Muscle layer of duodenum (tissue), 2 donors: ENCODE data around the gene RHOC.

ENCODE experiments used
- H3K27ac ChIP-seq: one replicate; pipeline ENCODE4 v1.7.0; 2013; ENCODE audit warnings: mild to moderate bottlenecking, low read length
- H3K27me3 ChIP-seq: one replicate; pipeline ENCODE4 v1.7.0; 2013; ENCODE audit warnings: low read depth, mild to moderate bottlenecking, control low read depth, low read length
- H3K36me3 ChIP-seq, 2 donors: one replicate each; pipeline ENCODE4 v1.7.0; 2013; ENCODE audit warnings: low read length in 2 of 2, control low read depth in 1 of 2, mild to moderate bottlenecking in 1 of 2; ENCODE audit not compliant: insufficient read depth in 2 of 2, control insufficient read depth in 1 of 2
- H3K4me1 ChIP-seq, 2 donors: one replicate each; pipeline ENCODE4 v1.7.0; 2013; ENCODE audit warnings: low read length in 2 of 2, mild to moderate bottlenecking in 2 of 2, control low read depth in 1 of 2, moderate library complexity in 1 of 2; ENCODE audit not compliant: insufficient read depth in 2 of 2, control insufficient read depth in 1 of 2
- H3K4me3 ChIP-seq, 2 donors: one replicate each; pipeline ENCODE4 v1.7.0; 2013; ENCODE audit warnings: low read length in 2 of 2, low read depth in 1 of 2, mild to moderate bottlenecking in 1 of 2
- H3K9me3 ChIP-seq, 2 donors: one replicate each; pipeline ENCODE4 v1.7.0; 2013; ENCODE audit warnings: low read length in 2 of 2, control low read depth in 1 of 2, mild to moderate bottlenecking in 1 of 2; ENCODE audit not compliant: control insufficient read depth in 1 of 2
- donor health status: healthy.

Gene RHOC

DNA sequence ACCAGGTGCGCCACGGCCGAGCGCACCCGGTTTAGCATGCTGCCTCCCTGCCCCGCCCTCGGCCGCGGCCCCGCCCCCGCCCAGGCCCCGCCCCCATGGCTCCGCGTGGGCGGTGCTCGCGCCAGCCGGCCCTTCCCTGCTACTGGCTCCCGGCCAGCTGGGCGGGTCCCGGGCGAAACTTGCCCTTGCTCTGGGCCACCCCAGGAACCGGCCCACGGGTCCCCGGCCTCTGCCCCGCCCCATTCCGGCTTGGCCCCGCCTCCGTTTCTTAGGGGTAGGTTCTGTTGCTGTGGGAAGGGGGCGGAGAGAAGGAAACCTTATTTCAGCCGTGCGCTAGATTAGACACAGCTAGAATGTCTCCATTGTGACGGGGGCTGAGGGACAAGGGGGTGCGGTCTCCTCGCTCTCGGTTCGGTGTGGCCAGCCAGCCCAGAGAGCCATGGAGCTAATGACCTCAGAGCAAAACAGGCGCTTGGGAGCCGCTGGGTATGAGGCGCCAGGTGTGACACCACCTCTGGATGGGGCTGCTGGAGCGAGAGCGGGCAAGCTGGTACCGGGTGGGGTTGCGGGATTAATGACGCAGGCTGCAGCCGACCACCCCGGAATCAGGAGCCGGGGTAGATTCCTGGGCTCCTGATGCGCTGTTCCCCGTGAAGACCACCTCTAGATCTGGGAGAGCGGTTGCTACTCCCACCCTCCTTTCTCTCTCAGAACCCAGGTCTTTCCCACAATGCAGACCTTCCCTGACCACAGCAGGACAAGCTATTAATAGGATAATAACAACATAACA is 8.5 kb upstream of the RHOC start, which contains the start of gene PPM1J:
Gene PPM1J (minus strand): TSS at position 69 of the 790 bp plus-strand sequence. CDS start 31 bp downstream, at position 38.
- Histone ChIP-seq H3K4me1 (peaks cover 3 to 31% of the 10 kb centered on the region in 2 donors), H3K4me3 (peak within 1 kb of the TSS; percentile 72 to 79), H3K27ac (no peak within 1 kb of the TSS), H3K36me3 (no peaks in the 10 kb centered on the region), H3K9me3 (no peaks in the 10 kb centered on the region), H3K27me3 (peaks cover 3% of the 10 kb centered on the region)

DNA sequence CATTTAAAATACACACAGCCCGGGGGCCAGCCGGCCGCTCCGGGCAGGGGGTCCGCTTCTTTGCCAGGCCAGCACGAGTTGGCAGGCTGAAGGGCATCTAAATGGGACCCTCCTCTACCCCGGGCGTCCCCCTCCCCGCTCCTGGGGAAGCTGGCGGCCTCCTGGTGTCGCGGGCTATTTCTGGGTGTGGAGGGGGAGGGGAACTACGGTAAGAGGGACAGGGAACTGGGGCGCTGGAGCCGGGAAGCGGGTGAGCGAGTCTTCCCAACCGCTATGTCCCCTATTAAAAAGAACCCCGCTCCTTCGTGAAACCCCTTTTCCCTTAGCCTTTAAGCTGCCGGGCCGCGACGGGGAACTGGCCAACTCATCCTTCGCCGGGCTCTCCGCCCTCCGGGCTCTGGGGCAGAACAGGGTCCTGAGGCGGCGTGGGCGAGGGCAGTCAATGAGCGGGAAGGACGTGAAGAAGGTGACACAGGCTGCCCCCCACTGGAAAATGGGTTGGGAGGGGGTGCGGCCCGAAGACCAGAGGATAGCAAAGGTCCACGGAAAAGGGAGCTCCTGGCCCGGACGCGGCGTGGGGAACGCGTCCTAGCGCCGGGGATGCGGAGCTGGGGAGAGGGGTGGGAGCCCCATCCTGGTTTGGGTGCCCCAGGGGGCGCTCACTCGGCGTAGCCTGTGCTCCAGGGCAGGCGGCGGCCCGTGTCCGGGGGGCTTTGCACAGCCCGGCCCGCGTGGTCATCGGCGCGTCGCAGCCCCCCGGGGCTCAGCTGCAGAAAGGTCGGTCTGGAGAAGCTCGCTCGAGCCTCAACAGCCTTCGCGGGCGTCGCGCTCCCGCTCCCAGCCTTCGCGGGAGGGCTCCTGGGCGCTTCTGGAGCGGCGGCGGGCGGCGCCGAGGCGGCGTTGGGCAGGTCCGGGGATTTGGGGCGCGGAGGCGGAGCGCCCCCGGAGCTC is 7.7 kb upstream of the RHOC start:
- Histone ChIP-seq H3K4me3 (peak overlapping the region; percentile 53 to 79), H3K27me3 (peaks cover 1% of the 10 kb centered on the region), H3K9me3 (no peaks in the 10 kb centered on the region), H3K27ac (no peak overlapping the region), H3K36me3 (no peaks in the 10 kb centered on the region), H3K4me1 (peaks cover 3 to 31% of the 10 kb centered on the region in 2 donors)

DNA sequence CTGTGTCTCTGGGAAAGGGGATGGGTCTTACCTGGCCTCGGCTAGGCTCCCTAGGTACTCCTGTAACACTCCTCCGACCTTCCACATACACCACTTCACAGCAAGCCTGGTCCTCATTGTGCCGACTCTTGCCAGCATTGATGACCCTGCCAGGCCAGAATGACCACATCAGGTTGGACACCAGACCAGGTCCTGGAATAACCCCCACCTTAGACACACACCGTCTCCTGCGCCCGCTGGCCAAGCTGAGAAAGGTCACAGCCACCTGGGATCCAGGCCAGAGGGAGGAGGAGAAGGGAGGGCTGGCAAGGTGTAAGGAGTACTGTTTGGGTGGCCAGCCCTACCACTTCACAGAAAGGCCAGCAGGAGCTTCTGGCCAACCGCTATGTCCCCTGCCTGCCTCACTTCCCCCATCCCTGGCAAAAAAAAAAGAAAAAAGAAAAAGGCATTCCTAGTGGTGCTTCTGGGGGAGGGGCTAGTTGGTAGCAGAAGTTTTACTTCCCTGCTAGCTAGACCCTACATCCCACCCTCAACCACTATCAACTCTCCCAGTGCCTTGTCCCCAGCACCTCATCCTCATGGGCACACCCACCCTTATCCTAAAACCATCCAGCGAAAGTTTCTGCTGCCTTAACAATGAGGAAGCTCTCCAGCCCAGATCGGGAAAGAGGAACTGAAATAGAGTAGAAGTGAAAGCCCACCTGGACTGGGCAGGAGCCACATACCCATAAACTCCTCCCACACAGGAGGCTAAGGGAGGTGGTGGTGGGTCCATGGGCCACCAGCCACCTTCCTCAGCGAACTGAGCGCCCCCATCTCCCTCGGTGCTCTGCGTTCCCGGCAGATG is 6.8 kb upstream of the RHOC start:
- no peaks in the 10 kb centered on the region for H3K9me3 ChIP-seq
- H3K36me3 ChIP-seq, result no peaks in the 10 kb centered on the region
- H3K4me3 ChIP-seq, result peak overlapping the region; percentile 53 to 79
- peaks cover 3 to 26% of the 10 kb centered on the region in 2 donors for H3K4me1 ChIP-seq
- H3K27me3 ChIP-seq, result no peaks in the 10 kb centered on the region
- no peak overlapping the region for H3K27ac ChIP-seq

DNA sequence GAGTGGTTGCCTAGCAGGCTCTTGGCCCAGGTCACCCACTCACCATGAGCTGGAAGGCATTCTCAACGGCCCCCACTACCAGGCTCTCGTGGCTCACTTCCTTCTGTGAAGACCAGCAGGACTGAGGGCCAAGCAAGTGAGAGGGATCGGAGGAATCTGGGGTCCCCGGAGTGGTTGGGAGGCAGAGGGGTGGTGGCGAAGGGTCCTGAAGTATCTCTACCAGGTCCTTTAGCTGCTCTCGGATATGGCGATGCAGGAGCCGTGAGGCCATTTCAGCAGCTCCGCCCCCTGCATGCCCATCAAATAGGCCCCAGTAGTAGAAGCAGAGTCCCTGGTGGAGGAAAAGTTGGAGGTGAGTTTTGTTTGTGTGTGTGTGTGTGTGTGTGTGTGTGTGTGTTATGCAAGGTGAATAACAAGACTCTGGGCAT is 5.8 kb upstream of the RHOC start:
- H3K4me3 ChIP-seq, result no peak overlapping the region
- H3K4me1 ChIP-seq, result peaks cover 3 to 24% of the 10 kb centered on the region in 2 donors
- no peaks in the 10 kb centered on the region for H3K27me3 ChIP-seq
- no peak overlapping the region for H3K27ac ChIP-seq
- H3K9me3 ChIP-seq, result no peaks in the 10 kb centered on the region
- H3K36me3 ChIP-seq, result no peaks in the 10 kb centered on the region

DNA sequence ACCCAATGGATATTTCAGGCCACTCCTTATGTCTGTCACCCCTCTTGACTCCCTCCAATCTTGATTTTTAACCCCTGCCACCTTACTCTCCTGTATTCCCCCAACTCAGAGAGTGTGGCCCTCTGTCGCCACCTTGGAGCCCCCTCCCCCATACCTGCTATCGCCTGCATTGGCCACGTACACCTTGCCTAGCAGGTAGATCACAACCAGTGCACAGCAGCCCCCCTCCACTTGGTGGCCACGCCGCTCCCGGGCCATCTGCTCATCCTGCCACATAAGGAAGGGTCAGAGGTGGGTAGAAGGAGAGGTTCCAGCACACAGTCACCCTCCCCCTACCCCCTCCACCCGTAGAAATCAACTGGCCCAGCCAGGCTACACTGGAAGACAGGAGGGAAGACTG is 5.3 kb upstream of the RHOC start:
- peaks cover 3 to 29% of the 10 kb centered on the region in 2 donors for H3K4me1 ChIP-seq
- H3K9me3 ChIP-seq, result no peaks in the 10 kb centered on the region
- no peak overlapping the region for H3K4me3 ChIP-seq

DNA sequence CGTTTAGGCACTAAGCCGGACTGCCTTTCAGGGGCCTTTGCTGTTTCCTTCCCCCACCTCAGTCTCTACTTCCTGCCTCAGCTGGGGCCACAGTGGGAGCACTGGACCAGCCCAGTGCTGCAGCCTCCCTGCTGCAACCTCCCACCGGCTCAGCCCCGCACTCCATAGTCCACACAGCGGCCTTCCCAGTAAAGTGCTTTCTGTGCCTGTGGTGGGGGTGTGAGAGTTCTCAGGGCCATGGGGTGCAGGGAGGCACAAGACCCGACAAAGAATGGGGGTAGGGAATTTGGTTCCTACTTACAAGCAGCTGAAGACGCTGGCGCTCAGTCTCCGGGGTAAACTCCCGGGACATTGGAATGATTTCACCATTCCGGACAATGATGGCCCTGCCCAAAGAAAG is 4.7 kb upstream of the RHOC start:
- Histone ChIP-seq H3K9me3 (no peaks in the 10 kb centered on the region), H3K27ac (no peak overlapping the region), H3K27me3 (no peaks in the 10 kb centered on the region), H3K4me1 (peaks cover 3 to 29% of the 10 kb centered on the region in 2 donors), H3K36me3 (no peaks in the 10 kb centered on the region), H3K4me3 (no peak overlapping the region)

More for the DNA sequence above, 5.3 kb upstream of the RHOC start:
- Histone ChIP-seq H3K27ac (no peak overlapping the region), H3K27me3 (no peaks in the 10 kb centered on the region), H3K36me3 (no peaks in the 10 kb centered on the region)

DNA sequence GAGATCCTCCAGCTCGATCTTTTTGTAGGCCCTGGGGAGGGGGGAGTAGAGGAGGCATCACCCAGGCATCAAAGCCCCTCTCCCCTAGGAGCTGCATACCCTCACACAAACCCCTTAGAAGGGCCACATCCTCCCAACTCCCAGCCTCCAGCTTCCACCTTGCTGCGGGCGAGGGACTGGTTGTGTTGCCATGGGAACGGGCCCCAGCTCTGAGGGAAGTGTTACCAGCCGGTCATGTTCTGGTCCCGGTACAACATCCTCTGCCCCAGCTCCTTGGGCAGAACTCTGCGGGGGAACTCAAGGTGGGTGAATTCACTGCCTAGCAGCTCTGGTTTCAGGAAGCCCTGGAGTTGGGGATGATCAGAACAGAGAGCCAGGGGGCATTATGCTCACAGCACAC is 4.1 kb upstream of the RHOC start:
- Histone ChIP-seq H3K27me3 (no peaks in the 10 kb centered on the region), H3K9me3 (no peaks in the 10 kb centered on the region), H3K36me3 (no peaks in the 10 kb centered on the region), H3K4me1 (peaks cover 3 to 28% of the 10 kb centered on the region in 2 donors), H3K27ac (no peak overlapping the region), H3K4me3 (no peak overlapping the region)

DNA sequence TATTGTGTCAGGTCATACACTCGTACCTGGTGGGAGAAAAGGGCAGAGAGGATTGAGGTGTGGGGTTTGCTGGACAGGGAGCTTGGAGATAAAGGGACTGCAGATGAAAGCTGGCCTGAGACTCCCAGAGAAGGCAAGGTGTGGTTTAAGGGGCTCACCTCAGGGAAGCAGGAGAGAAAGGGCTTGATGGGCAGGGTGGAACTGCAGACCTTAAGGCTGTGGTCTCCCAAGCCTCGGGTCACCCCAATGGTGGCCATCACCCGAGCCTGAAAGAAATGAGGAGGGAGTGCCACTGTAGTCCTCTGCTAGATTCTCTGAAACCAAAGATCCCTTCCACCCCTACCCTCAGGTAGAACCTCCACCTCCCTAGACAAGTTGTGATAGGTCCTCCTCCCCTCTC is 3.7 kb upstream of the RHOC start:
- Histone ChIP-seq H3K4me3 (no peak overlapping the region), H3K27ac (no peak overlapping the region), H3K27me3 (no peaks in the 10 kb centered on the region)

DNA sequence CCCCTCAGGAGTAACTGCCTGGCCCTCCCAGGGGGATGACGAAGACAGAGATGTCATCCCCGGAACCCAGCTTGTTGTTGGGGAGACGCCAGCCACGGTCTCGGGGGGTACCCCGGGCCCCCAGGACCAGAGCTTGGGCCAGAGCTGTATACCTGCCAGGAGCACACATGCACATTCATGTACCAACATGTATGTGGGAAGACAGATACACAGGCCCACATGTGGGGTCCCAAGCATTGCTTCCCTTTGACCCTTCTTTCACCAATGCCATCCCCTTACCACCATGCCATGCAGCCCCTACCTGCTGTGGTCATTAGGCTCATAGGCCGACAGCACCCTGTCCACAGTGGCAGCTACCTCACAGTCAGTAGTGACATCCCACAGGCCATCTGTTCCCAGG is 3.2 kb upstream of the RHOC start:
- Histone ChIP-seq H3K9me3 (no peaks in the 10 kb centered on the region), H3K27me3 (no peaks in the 10 kb centered on the region), H3K4me1 (peaks cover 10 to 21% of the 10 kb centered on the region in 2 donors), H3K27ac (no peak overlapping the region), H3K4me3 (no peak overlapping the region), H3K36me3 (no peaks in the 10 kb centered on the region)

More for the DNA sequence above, 3.7 kb upstream of the RHOC start:
- no peaks in the 10 kb centered on the region for H3K36me3 ChIP-seq
- no peaks in the 10 kb centered on the region for H3K9me3 ChIP-seq
- peaks cover 8 to 23% of the 10 kb centered on the region in 2 donors for H3K4me1 ChIP-seq

DNA sequence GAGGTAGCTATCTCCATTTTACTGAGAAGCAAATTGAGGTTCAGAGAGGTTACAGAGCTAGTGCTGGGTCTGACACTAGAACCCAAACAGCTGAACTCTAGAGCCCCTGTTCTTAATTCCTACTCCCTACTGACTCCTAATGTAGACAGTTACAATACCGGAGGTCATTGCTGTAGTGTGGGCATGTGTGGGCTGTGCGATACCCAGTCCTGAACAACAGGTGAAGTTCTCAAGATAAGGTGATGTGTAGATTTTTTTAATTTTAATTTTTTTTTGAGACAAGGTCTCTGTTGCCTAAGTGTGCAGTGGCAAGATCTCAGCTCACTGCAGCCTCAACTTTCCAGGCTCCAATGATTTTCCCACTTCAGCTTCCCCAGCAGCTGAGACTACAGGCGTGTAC is 1.6 kb upstream of the RHOC start:
- Histone ChIP-seq H3K27ac (no peak overlapping the region), H3K36me3 (peaks cover 0 to 4% of the 10 kb centered on the region in 2 donors), H3K27me3 (no peaks in the 10 kb centered on the region), H3K9me3 (no peaks in the 10 kb centered on the region), H3K4me1 (peaks cover 19 to 21% of the 10 kb centered on the region in 2 donors), H3K4me3 (no peak overlapping the region)
